ENCODE results near the gene JAKMIP2.
"Not testable (repeated sequence)": the region's sequence is repeated elsewhere in the genome, so short reads cannot be mapped to it uniquely, and the experiment has no call there.

JAKMIP2 gene

GRCh38 chr5:147617191-147617606 is 165.3 kb downstream of the JAKMIP2 start:
- DNase-seq (ENCODE audit: low read depth, low spot score): no peak
- Histone ChIP-seq H3K27me3 (ENCODE audit: control insufficient read depth, insufficient read depth, low read length) (no peaks in the 10 kb centered on the region), H3K4me3 (ENCODE audit: low read length) (no peak overlapping the region), H3K36me3 (ENCODE audit: control insufficient read depth, insufficient read depth, low read length) (peaks cover 2% of the 10 kb centered on the region; the same call in 1 of the 2 replicates), H3K9me3 (ENCODE audit: control insufficient read depth, insufficient read depth, low read length) (no peaks in the 10 kb centered on the region), H3K27ac (ENCODE audit: low read length) (no peak overlapping the region), H3K4me1 (ENCODE audit: control insufficient read depth, insufficient read depth, low read length) (no peaks in the 10 kb centered on the region)
- WGBS (ENCODE audit: insufficient coverage, insufficient read length): no CpG with 5 or more reads among the region's 4 CpGs

DNA sequence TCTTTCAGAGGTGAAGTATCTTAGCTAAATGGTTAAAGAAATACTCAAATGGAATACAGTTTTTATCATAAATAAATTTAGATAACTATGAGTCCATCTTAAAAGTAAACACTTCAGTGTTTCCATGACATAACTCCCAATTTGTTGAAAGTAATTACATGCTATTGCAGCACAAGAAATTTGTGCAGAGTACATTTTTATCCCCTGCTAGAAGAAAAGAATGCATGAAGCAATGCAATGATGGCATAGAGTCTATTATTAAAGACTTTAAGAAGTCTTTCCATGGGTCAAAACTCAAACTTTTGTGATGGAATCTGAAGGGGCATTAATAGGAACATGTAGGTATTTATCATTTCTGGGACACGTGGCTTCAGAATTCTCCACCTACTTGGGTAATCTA is 166.1 kb downstream of the JAKMIP2 start:
- DNase-seq (ENCODE audit: low read depth, low spot score): no peak
- peaks cover 2% of the 10 kb centered on the region; the same call in 1 of the 2 replicates for H3K36me3 ChIP-seq (ENCODE audit: control insufficient read depth, insufficient read depth, low read length)
- no peaks in the 10 kb centered on the region for H3K9me3 ChIP-seq (ENCODE audit: control insufficient read depth, insufficient read depth, low read length)
- no peaks in the 10 kb centered on the region for H3K27me3 ChIP-seq (ENCODE audit: control insufficient read depth, insufficient read depth, low read length)
- H3K4me3 ChIP-seq (ENCODE audit: low read length): no peak overlapping the region
- no CpG with 5 or more reads among the region's 1 CpG for WGBS (ENCODE audit: insufficient coverage, insufficient read length)
- H3K27ac ChIP-seq (ENCODE audit: low read length): no peak overlapping the region
- no peaks in the 10 kb centered on the region for H3K4me1 ChIP-seq (ENCODE audit: control insufficient read depth, insufficient read depth, low read length)

- Histone ChIP-seq H3K27ac (ENCODE audit: low read length) (no peak overlapping the region), H3K36me3 (ENCODE audit: control insufficient read depth, insufficient read depth, low read length) (no peaks in the 10 kb centered on the region; the same call in 1 of the 2 replicates), H3K4me1 (ENCODE audit: control insufficient read depth, insufficient read depth, low read length) (peaks cover 1% of the 10 kb centered on the region; the same call in 1 of the 2 replicates), H3K27me3 (ENCODE audit: control insufficient read depth, insufficient read depth, low read length) (no peaks in the 10 kb centered on the region), H3K9me3 (ENCODE audit: control insufficient read depth, insufficient read depth, low read length) (no peaks in the 10 kb centered on the region), H3K4me3 (ENCODE audit: low read length) (no peak overlapping the region)
- DNase-seq (ENCODE audit: low read depth, low spot score): no peak
- WGBS (ENCODE audit: insufficient coverage, insufficient read length): no CpG with 5 or more reads among the region's 1 CpG
These were observed 169.2 kb downstream of the JAKMIP2 start for GRCh38 chr5:147613359-147613758.

- Histone ChIP-seq H3K4me3 (ENCODE audit: low read length) (no peak overlapping the region), H3K9me3 (ENCODE audit: control insufficient read depth, insufficient read depth, low read length) (no peaks in the 10 kb centered on the region), H3K36me3 (ENCODE audit: control insufficient read depth, insufficient read depth, low read length) (no peaks in the 10 kb centered on the region; the same call in 1 of the 2 replicates), H3K27me3 (ENCODE audit: control insufficient read depth, insufficient read depth, low read length) (no peaks in the 10 kb centered on the region), H3K4me1 (ENCODE audit: control insufficient read depth, insufficient read depth, low read length) (peaks cover 1% of the 10 kb centered on the region; the same call in 1 of the 2 replicates), H3K27ac (ENCODE audit: low read length) (no peak overlapping the region)
- no peak for DNase-seq (ENCODE audit: low read depth, low spot score)
- no CpG with 5 or more reads among the region's 4 CpGs for WGBS (ENCODE audit: insufficient coverage, insufficient read length)
These were observed 171.0 kb downstream of the JAKMIP2 start for GRCh38 chr5:147611483-147611882.

- no CpG with 5 or more reads among the region's 3 CpGs for WGBS (ENCODE audit: insufficient coverage, insufficient read length)
- DNase-seq (ENCODE audit: low read depth, low spot score): no peak
- H3K36me3 ChIP-seq (ENCODE audit: control insufficient read depth, insufficient read depth, low read length): no peaks in the 10 kb centered on the region; the same call in 1 of the 2 replicates
These were observed 171.7 kb downstream of the JAKMIP2 start for GRCh38 chr5:147610798-147611197.

DNA sequence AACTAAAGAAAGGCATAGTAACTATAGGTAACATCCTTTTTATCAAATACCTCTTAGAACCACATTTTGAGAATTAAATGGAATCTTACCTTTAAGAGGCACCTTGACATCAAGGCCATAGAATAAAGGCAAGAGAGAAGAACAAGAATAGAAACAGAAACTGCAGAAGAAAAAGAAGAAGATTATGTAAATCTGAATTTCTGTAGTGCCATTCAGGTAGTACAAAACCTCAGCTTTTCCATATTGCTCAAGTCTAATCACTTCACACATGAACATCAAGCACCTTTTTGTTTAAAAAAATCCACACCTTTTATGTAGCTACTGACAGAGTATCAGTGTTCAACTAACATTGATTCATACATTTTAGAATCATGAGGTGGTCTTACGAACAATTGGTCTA is 180.9 kb downstream of the JAKMIP2 start:
- Histone ChIP-seq H3K4me1 (ENCODE audit: control insufficient read depth, insufficient read depth, low read length) (no peaks in the 10 kb centered on the region), H3K27me3 (ENCODE audit: control insufficient read depth, insufficient read depth, low read length) (no peaks in the 10 kb centered on the region), H3K4me3 (ENCODE audit: low read length) (no peak overlapping the region), H3K9me3 (ENCODE audit: control insufficient read depth, insufficient read depth, low read length) (no peaks in the 10 kb centered on the region), H3K27ac (ENCODE audit: low read length) (no peak overlapping the region), H3K36me3 (ENCODE audit: control insufficient read depth, insufficient read depth, low read length) (no peaks in the 10 kb centered on the region; the same call in 1 of the 2 replicates)
- no peak for DNase-seq (ENCODE audit: low read depth, low spot score)
- no CpG with 5 or more reads among the region's 1 CpG for WGBS (ENCODE audit: insufficient coverage, insufficient read length)

More at GRCh38 chr5:147610798-147611197, 171.7 kb downstream of the JAKMIP2 start:
- no peaks in the 10 kb centered on the region for H3K9me3 ChIP-seq (ENCODE audit: control insufficient read depth, insufficient read depth, low read length)
- H3K4me3 ChIP-seq (ENCODE audit: low read length): no peak overlapping the region
- no peak overlapping the region for H3K27ac ChIP-seq (ENCODE audit: low read length)
- H3K27me3 ChIP-seq (ENCODE audit: control insufficient read depth, insufficient read depth, low read length): no peaks in the 10 kb centered on the region
- peaks cover 1% of the 10 kb centered on the region; the same call in 1 of the 2 replicates for H3K4me1 ChIP-seq (ENCODE audit: control insufficient read depth, insufficient read depth, low read length)

DNA sequence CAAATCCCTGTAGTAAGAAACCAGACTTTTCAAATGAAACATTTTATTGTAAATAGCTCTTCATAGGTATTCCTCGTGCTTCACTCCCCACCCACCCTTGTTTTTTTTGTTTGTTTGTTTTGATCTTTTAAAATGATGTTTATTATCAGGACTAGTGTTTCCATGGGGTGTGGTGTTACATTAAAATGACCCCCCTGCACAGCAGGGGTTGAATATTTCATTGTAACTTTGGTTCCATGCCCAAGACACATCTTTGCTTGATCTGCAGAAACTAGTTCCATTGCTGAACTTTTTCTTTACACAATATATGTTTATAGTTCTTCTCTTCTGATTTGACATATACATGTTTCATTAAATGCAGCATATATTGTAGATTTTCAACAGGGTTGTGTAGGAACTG is 191.4 kb downstream of the JAKMIP2 start:
- H3K27ac ChIP-seq (ENCODE audit: low read length): no peak overlapping the region
- no peak for DNase-seq (ENCODE audit: low read depth, low spot score)
- H3K9me3 ChIP-seq (ENCODE audit: control insufficient read depth, insufficient read depth, low read length): no peaks in the 10 kb centered on the region
- no peaks in the 10 kb centered on the region for H3K4me1 ChIP-seq (ENCODE audit: control insufficient read depth, insufficient read depth, low read length)
- H3K27me3 ChIP-seq (ENCODE audit: control insufficient read depth, insufficient read depth, low read length): no peaks in the 10 kb centered on the region
- H3K36me3 ChIP-seq (ENCODE audit: control insufficient read depth, insufficient read depth, low read length): no peaks in the 10 kb centered on the region
- WGBS (ENCODE audit: insufficient coverage, insufficient read length): no CpG with 5 or more reads among the region's 1 CpG
- H3K4me3 ChIP-seq (ENCODE audit: low read length): no peak overlapping the region

DNA sequence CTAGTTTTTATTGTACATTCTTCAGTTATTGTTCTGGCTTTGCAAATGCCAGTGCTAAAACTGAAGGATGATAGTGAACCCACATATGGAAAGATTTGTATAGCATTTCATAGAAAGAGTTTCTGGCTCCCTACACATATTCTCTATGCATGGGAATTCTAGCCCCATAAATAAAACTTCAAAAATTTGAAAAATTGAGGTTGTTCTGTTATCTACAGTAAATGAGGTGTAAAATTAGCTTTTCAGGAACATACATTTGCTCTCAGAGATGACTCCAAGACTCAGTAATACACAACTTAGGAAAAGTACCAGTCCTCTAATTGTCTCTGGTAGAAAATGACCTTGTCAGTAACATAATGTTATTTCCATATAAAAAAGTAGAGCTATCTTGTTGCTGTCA is 192.4 kb downstream of the JAKMIP2 start:
- Histone ChIP-seq H3K4me3 (ENCODE audit: low read length) (no peak overlapping the region), H3K4me1 (ENCODE audit: control insufficient read depth, insufficient read depth, low read length) (no peaks in the 10 kb centered on the region), H3K36me3 (ENCODE audit: control insufficient read depth, insufficient read depth, low read length) (no peaks in the 10 kb centered on the region), H3K27me3 (ENCODE audit: control insufficient read depth, insufficient read depth, low read length) (no peaks in the 10 kb centered on the region), H3K27ac (ENCODE audit: low read length) (no peak overlapping the region), H3K9me3 (ENCODE audit: control insufficient read depth, insufficient read depth, low read length) (no peaks in the 10 kb centered on the region)
- DNase-seq (ENCODE audit: low read depth, low spot score): no peak

DNA sequence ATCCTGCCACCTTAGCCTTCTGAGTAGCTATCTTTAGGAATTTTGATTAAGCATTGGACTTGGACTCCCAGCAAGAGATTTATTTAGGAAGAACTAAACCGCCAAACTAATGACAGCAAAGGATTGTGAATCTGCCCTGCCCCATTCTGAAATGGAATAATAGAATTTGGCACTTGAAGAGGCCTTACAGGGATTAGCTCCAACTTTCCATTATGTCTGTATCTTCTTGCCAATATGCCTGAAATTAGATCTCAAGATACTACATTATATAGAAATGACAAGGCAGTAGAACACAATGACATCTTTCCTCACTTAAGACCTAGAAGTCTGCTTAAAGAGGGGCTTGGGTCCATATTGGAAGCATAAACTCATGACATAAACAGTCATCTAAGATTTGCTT is 195.7 kb downstream of the JAKMIP2 start:
- Histone ChIP-seq H3K27ac (ENCODE audit: low read length) (no peak overlapping the region), H3K4me3 (ENCODE audit: low read length) (no peak overlapping the region), H3K27me3 (ENCODE audit: control insufficient read depth, insufficient read depth, low read length) (no peaks in the 10 kb centered on the region), H3K4me1 (ENCODE audit: control insufficient read depth, insufficient read depth, low read length) (no peaks in the 10 kb centered on the region), H3K9me3 (ENCODE audit: control insufficient read depth, insufficient read depth, low read length) (no peaks in the 10 kb centered on the region), H3K36me3 (ENCODE audit: control insufficient read depth, insufficient read depth, low read length) (no peaks in the 10 kb centered on the region)
- WGBS (ENCODE audit: insufficient coverage, insufficient read length): no CpG with 5 or more reads among the region's 1 CpG
- DNase-seq (ENCODE audit: low read depth, low spot score): no peak

GRCh38 chr5:147586221-147586620 is 196.3 kb downstream of the JAKMIP2 start:
- Histone ChIP-seq H3K9me3 (ENCODE audit: control insufficient read depth, insufficient read depth, low read length) (no peaks in the 10 kb centered on the region), H3K36me3 (ENCODE audit: control insufficient read depth, insufficient read depth, low read length) (no peaks in the 10 kb centered on the region), H3K4me3 (ENCODE audit: low read length) (no peak overlapping the region), H3K4me1 (ENCODE audit: control insufficient read depth, insufficient read depth, low read length) (no peaks in the 10 kb centered on the region), H3K27ac (ENCODE audit: low read length) (no peak overlapping the region), H3K27me3 (ENCODE audit: control insufficient read depth, insufficient read depth, low read length) (no peaks in the 10 kb centered on the region)
- no CpG with 5 or more reads among the region's 4 CpGs for WGBS (ENCODE audit: insufficient coverage, insufficient read length)
- no peak for DNase-seq (ENCODE audit: low read depth, low spot score)

DNA sequence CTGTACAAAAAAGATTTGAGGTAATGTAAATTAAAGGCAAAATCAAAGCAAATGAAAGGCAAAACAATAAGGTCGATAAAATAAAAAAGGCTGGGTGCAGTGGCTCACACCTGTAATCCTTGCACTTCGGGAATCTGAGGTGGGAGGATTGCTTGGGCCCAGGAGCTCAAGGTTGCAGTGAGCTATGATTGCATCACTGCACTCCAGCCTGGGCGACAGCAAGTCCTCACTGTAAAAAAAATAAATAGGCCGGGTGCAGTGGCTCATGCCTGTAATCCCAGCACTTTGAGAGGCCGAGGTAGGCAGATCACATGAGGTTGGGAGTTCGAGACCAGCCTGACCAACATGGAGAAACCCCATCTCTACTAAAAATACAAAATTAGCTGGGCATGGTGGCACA is 200.3 kb downstream of the JAKMIP2 start:
- not testable (repeated sequence) for H3K27me3 ChIP-seq (ENCODE audit: control insufficient read depth, insufficient read depth, low read length); H3K27ac ChIP-seq (ENCODE audit: low read length); H3K4me1 ChIP-seq (ENCODE audit: control insufficient read depth, insufficient read depth, low read length); H3K9me3 ChIP-seq (ENCODE audit: control insufficient read depth, insufficient read depth, low read length); H3K4me3 ChIP-seq (ENCODE audit: low read length); DNase-seq (ENCODE audit: low read depth, low spot score); H3K36me3 ChIP-seq (ENCODE audit: control insufficient read depth, insufficient read depth, low read length)
- no CpG with 5 or more reads among the region's 6 CpGs for WGBS (ENCODE audit: insufficient coverage, insufficient read length)
